SKM-1 treated with dmso at 0.1 percent for 144 hours (cell line): ENCODE results near the gene EFCAB7.

ENCODE experiments used
- DNase-seq: peaks from one replicate; lab custom pipeline; 2025; ENCODE audit not compliant: unreplicated experiment; lab: John Stamatoyannopoulos, UW

The EFCAB7 gene, protein sequence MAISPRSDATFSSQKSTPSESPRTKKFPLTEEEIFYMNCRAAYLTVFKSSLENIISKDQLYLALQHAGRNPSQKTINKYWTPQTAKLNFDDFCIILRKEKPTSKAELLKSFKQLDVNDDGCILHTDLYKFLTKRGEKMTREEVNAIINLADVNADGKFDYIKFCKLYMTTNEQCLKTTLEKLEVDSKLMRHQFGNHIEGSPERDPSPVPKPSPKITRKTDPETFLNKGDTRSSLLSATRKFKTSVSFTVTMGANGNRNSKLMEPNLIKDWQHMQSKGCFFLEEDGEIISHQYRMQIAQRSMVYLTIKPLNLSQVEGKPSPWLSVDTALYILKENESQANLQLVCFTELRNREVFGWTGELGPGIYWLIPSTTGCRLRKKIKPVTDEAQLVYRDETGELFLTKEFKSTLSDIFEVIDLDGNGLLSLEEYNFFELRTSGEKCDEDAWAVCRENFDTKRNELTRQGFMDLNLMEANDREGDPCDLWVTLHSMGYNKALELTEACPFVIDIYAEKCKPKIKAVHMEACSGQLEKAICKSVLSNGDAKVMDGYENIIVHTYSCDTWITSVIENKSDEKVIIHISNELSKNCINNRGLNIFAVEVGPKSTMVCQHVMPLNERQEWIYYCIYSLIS

DNA sequence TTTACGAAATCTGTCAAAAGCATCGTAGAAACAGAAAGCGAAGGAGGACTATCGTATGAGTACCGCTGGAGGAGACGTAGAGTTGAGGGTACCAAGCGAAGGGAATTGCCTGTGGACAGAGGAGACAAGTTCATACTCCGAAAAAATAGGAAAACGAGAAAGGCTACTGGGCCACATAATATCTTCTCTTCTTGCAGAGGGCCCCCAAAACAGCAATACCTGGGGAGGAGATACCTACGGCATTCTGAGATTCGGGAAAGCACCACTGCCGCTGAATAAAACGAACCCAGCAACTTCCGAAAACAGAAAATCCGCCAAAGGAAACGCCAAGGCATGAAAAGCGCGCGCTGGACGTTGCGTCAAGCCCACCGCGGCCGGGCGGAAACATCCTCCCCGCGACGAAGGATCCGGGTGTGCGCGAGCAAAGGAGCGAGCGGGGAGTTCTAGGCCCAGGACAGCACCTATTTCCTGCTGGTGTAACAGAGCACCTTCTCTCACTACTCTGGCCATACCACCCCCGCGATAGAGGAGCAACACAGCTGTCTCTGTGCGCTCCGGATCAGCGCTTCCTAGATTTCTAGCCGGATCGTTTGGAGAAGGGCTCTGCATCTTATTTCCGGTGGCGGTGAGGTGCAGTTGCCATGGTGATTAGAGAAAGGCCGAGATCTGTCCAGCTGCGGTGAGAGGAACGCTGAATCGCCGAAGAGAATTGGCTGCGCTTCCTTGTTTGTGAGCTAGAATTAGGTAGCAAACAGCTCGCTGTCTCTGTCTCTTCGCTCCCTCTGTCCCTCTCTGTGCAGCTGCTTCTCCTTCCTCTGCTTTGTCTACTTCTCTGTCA, at the start of gene EFCAB7, which contains the start of gene ITGB3BP:
Gene EFCAB7, plus strand, starts transcription at position 635 of the 838 bp plus-strand sequence. CDS start 2,048 bp downstream, outside the sequence.
Gene ITGB3BP, minus strand, starts transcription at position 335 of the 838 bp plus-strand sequence. Its CDS starts 92 bp downstream, at position 243.
- peak; percentile 90 for DNase-seq

GRCh38 chr1:63475761-63476160, 47.6 kb upstream of the EFCAB7 start:
- no peak for DNase-seq

DNA sequence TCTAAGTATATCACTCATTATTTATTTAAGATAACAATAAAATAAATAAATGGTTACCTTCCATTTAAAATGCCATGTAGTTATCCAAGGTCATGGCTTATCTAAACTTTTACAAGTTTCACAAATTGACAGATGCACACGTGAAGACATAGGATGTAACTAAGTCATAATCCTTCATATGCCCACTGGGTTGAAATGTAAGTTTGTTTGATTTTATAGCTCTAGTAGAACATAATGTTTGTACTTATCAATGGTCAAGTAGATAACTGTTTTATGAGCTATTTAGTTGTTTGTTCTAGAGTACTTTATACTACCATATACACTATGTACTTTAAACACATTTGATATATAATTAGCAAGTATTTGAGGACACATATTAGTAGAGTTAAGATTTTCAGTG, 43.3 kb upstream of the EFCAB7 start:
- no peak for DNase-seq

- DNase-seq: no peak
Observed at GRCh38 chr1:63486629-63487028, 36.7 kb upstream of the EFCAB7 start.

DNA sequence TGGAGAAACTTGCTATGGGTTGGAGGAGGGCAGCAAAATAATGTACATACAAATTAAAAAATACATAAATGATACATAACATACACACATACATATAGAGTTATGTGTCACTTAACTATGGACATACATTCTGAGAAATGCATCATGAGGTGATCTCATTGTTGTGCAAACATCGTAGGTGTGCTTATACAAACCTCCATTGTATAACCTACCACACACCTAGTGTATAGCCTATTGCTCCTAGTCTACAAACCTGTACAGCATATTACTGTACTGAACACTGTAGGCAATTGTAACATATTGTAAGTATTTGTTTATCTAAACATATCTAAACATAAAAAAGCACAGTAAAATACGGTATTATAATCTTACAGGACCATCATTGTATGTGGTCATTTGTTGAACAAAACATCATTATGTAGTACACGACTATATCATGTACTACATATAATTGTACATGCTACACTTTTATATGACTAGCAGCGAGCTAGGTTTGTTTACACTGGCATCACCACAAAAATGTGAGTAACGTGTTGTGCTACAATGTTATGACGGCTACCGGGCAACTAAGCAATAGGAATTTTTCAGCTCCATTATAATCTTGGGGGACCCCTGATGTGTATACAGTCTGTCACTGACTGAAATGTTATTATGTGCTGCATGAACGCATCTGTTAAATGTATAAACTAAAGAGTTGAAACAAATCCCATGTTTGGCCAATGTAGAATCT, 35.8 kb upstream of the EFCAB7 start:
- DNase-seq: no peak

- DNase-seq: no peak
Observed at GRCh38 chr1:63497577-63497976, 25.7 kb upstream of the EFCAB7 start.

- DNase-seq: no peak
Observed at GRCh38 chr1:63498106-63498505, 25.2 kb upstream of the EFCAB7 start.

- DNase-seq: no peak
Observed at GRCh38 chr1:63501256-63501655, 22.1 kb upstream of the EFCAB7 start.

DNA sequence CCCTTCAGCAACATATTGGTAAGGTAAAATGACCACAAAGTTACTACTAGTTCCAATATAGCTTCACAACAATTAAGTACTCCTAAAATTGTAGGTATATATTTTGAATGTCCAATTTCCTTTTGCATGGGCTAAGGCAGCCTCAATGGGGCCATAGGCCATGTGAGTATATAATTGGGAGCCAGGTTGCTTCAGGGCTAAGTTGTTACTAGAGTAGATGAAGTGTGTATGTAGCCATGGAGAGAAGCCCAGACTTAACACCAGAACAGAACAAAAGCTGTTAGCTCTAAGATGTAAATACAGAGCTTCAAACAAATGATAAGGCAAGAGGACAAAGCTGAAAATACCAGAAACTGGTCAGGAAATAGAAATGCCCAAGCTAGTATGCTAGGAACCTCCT, 16.5 kb upstream of the EFCAB7 start:
- no peak for DNase-seq

DNA sequence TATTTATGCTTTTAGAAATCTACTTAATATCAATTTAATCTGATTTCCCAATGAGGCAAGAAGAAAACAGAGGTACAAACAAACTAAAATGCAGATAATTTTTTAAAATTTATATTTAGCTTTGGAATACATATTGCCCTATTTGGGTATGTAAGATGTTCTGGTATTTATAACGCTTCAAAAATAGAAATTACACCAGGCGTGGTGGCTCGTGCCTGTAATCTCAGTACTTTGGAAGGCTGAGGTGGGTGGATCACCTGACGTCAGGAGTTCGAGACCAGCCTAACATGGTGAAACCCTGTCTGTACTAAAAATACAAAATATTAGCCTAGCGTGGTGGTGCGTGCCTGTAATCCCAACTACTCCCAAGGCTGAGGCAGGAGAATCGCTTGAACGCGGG, 13.6 kb upstream of the EFCAB7 start:
- DNase-seq: no peak

- DNase-seq: no peak
Observed at GRCh38 chr1:63512584-63512983, 10.7 kb upstream of the EFCAB7 start.

DNA sequence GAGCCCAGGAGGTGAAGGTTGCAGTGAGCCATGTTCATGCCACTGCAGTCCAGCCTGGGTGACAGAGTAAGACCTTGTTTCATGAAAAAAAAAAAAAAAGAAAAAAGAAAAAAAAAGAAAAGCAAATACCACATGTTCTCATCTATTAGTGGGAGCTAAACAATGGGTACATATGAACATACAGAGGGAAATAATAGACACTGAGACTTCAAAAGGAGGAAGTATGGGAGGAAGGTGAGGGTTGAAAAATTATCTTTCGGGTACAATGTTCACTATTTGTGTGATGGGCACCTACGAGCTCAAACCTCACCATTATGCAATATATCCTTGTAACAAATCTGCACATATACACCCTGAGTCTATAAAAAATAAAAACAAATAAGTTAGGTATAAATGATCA, 6.7 kb upstream of the EFCAB7 start:
- no peak for DNase-seq

DNA sequence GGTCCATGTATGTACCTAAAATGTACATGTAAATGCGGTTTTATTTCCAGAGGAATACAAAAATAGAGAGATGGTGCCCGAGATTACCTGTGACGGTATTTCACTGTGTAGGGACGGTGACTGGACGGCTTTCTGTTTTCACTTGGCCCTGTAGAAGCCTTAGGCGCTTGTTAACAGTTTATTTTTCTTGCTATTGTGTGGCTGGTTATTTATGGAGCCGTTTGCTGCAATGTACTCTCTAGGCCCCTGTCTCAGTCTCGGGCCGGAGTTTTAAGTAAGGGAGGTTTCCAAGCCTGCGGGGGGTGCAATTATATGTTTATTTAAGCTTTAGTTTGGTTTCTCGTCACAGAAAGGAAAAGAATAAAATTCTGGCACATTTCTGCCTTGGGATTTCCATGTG, 413 bp downstream of the EFCAB7 start:
- DNase-seq: no peak

GRCh38 chr1:63524201-63524600, 876 bp downstream of the EFCAB7 start:
- no peak for DNase-seq

- DNase-seq: no peak
Observed at GRCh38 chr1:63532727-63533126, 9.4 kb downstream of the EFCAB7 start.

DNA sequence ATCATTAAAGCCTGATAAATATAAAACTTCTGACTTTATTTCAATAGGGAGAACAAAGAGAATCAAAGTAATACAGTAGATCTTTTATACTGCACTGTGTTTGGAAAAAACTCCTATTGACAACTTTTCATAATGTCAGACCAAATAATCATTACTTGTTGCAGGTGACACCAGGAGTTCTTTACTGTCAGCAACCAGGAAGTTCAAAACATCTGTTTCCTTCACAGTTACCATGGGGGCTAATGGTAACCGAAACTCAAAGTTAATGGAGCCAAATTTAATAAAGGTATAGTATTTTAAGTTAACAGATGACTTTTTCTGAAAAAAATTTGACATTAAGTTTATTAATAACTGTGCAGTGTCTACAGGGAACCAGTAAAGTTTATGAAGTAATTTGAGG, 10.6 kb downstream of the EFCAB7 start:
- no peak for DNase-seq

DNA sequence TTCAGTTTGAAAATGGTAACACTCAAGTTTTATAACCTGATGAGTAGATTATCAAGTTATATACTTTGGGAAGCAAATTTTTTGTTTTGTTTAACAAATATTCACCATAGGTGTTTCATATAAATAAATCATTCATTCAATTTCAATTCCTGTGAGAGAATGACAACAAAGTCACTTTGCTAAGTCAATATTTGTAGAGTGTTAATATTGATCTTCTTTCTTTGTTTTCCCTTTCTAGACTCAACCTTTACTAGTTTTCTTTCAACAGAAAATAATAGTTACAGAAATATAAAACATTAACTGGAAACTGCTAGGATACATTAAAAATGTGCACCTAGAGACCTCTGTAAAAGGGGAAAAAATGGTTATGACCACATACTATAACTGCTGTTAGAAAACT, 11.1 kb downstream of the EFCAB7 start:
- DNase-seq: no peak

- DNase-seq: no peak
Observed at GRCh38 chr1:63537006-63537405, 13.7 kb downstream of the EFCAB7 start.

- DNase-seq: no peak
Observed at GRCh38 chr1:63537940-63538339, 14.6 kb downstream of the EFCAB7 start.

DNA sequence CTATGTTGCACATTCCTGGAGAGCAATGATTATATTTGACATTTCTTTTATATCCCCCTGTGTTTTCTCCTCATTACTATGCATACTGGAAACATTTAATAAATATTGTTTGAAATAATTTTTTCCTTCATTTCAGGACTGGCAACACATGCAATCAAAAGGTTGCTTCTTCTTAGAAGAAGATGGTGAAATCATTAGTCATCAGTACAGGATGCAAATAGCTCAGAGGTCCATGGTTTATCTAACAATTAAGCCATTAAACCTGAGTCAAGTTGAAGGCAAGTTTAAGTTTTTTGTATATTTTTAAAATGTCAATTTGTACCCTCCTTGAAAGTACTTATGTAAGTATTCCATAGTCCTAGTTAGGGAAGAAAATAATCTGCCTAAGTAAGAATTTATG, 22.5 kb downstream of the EFCAB7 start:
- DNase-seq: no peak
